ENCODE results near the gene RNASE9.
"Not testable (repeated sequence)": the region's sequence is repeated elsewhere in the genome, so short reads cannot be mapped to it uniquely, and the experiment has no call there.

RNASE9 gene

GRCh38 chr14:20560961-20561360 is at the start of gene RNASE9:
Gene RNASE9, minus strand, starts transcription at chr14:20561047.
- no peak for DNase-seq

- peak; percentile 94 for DNase-seq
These were observed 49.3 kb upstream of the RNASE9 start for GRCh38 chr14:20610002-20610765.

GRCh38 chr14:20609215-20610001 is 48.6 kb upstream of the RNASE9 start:
- peak; percentile 97 for DNase-seq

GRCh38 chr14:20608383-20609110 is 47.7 kb upstream of the RNASE9 start:
- DNase-seq, result no peak

GRCh38 chr14:20607617-20608016 is 46.8 kb upstream of the RNASE9 start:
- DNase-seq, result no peak

GRCh38 chr14:20606902-20607242 is 46.0 kb upstream of the RNASE9 start:
- no peak for DNase-seq

GRCh38 chr14:20606190-20606901 is 45.5 kb upstream of the RNASE9 start:
- peak; percentile 38 for DNase-seq

DNA sequence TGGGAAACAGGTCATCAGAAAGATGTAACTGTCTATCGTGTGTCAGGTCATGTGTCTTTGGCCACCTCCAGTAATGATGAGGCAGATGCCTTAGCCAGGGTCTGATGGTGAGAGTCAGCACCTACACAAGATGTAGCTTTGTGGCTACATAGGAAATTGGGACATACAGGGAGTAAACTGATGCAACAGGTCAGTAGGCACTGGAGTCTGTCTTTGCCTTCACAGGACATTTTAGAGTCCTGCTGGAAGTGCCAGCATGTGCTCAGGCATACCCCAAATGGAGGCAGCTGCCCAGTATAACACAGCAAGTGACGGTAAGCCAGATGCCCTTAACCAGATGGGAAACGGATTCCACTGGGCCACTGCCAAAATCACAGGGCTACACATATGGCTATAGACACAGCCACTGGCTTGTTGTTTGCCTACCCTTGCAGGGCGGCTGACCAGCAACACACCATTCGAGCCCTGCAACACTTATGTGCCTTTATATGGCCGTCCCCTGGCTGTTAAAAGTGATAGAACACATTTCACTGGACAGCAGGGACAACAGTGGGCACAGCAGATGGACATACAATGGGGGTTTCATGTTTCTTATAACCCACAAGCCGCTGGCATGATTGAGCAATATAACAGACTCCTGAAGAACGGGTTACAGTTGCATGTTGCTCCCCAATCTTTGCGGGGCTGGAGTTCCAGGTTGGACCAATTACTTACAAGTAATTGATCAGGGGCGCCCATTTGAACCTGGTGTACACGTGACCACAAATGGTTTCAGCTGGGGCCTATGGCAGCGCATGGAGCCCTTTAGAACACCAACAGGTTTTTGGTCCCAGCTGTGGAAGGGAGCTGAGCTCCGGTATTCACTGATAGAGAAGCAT is 43.2 kb upstream of the RNASE9 start:
- no peak for DNase-seq

GRCh38 chr14:20602583-20602982 is 41.7 kb upstream of the RNASE9 start:
- no peak for DNase-seq

DNA sequence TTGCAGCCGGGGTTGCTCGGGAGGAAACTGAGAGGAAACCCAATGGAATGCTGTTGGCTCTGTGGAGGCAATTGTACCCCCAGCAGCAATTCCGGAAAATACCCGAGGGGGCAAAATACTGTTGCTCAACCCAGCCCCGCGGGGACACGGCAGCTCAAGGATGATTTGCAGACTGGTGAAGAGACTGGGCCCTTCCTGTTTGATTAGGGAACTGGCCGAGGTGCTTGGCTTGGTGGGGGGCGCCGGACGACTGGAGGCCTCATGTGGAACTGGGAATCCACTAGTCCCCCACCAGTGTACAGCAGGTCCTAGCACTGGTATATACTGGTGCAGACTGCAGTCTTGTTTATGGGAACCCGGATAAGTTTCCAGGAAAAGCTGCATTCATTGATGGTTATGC is 40.7 kb upstream of the RNASE9 start:
- no peak for DNase-seq

DNA sequence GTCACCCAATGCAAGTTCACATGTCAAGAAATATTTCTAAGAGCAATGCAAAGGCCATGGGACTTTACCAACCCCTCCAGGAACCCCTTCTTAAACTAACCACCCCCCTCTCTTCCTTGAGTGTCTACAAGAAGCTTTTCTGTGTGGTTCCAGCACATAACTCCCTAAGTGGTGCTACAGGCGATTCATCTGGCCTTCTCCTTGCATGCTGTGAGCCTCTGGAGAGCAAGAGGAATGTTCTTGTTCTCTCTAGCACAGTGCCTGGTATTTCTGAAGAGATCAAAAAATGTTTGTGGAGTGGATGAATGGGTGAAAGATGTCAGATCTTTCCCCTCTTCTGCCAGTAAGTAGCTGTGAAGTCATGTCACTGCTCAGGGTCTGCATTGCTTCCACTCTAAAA is 36.3 kb upstream of the RNASE9 start:
- no peak for DNase-seq

- DNase-seq, result not testable (repeated sequence)
These were observed 34.9 kb upstream of the RNASE9 start for GRCh38 chr14:20595726-20596125.

DNA sequence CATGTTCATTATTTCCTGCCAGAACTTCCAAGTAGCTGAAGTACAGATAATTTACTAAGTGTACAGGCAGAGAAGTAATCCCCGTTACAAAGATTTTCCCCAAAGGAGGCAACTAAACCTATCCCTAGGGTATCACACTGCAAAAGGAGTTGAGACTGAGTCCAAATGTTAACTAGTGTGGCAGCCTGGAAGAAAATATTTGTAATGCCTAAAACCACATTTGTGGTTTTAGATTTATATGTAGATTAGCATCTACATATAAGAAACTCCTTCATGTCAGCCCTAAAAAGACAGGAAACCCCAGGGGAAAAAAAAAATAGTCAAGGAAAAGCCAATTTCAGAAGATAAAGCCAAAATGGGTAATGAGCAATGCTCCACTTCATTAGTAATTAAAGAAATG is 31.7 kb upstream of the RNASE9 start:
- no peak for DNase-seq

- no peak for DNase-seq
These were observed 30.4 kb upstream of the RNASE9 start, which contains the start of gene RNASE12 for GRCh38 chr14:20591235-20591634. Gene RNASE12, minus strand, starts transcription at chr14:20591376. Its CDS starts 653 bp downstream, at chr14:20590723.

DNA sequence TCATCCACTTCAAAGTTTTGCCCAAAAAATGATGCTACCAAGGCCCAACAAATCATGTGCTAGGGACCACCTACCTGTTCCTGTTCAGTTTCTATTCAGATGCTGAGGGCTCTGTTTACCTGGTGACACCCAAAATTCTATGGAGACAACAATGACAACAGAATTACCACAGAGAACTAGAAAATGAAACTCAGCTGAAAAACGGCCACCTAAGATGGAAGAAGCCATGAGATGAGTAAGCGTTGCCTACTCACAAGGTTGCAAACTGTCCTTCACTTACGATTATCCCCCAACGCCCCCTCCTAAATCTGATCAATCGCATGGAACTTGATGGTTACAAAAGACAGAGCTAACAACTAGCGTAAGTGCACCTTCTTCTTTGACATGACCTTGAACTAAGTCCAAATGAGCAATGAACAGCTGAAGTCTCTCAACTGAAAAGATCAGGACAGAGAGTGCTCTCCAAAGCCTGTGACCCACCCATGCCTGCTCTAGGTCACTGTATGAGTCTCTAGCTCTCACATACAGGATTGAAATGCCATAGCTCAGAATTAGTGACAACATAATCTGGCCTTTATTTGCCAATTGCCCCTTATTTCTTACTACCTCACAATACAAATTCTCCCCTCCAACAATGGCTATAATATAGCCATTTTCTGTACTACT is 26.8 kb upstream of the RNASE9 start, which contains the start of gene RNASE11:
Gene RNASE11, minus strand, starts transcription at position 513 of the 666 bp plus-strand sequence.
- DNase-seq, result no peak

- DNase-seq, result no peak
These were observed 23.1 kb upstream of the RNASE9 start for GRCh38 chr14:20583908-20584307.

DNA sequence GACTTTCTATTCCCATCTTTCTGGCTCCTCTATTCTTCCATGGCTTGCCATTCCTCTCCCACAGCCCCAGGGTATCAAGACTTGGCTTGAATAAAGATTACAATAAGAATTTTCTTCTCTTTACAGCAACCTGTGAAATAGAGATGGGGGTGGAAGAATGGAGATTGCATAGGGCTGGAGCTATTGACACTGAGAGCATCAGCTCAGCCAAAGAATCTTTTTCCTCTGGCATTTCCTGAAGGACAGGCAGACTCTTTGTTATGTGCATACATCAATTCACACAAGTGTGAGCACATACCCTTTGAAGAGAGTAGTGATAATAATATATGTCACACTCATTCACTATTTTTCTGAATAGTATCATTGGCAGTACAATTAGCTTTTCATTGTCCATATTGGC is 22.3 kb upstream of the RNASE9 start:
- DNase-seq, result no peak

DNA sequence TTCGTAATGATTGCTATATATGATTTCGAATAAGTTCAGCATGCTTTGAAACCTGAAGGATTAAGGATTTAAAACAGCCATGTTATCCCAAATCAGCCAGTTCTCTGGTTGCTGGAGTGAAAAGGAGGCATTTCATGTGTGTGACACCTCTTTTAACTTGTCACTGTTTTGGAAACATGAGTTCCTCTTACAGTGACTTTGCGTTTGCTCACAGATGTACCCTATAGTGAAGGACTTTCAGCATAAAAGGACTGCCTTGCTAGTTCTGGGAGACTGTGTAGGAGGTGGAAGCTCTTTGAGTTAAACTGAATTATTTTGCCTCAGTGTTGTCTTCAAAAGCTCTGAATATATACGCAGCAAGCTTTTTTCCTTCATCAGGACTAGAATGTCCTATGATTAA is 19.4 kb upstream of the RNASE9 start:
- no peak for DNase-seq

DNA sequence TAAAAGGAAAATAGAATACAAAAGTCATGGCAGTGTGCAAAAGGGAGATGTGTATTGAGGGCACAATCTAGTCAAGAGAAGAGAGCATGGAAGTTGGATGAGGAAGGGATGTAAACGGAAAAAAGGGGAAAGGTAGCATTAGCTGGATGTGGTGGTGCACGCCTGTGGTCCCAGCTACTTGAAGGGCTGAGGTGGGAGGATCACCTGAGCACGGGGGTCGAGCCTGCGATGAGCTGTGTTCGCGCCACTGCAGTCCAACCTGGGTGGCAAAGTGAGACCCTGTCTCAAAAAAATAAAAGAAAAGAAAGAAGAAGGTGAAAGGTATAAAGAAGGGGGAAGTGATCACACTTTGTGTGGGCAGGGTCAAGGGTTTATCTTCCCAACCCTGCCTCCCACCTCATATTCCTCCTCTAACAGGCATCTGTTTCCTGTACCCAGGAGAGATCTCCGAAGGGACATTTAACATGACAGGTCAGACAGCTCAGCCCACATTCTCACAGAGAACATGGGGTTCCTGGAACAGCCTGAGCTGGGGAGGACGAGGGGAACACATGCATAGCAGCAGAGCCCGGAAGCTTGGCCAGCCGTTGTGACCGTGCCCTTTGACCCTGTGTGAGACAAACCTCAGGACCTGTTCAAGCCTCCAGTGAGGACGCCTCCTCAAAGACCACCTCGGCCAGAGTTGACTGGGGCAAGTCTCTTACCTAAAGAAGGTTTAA is 18.1 kb upstream of the RNASE9 start:
- DNase-seq, result no peak

DNA sequence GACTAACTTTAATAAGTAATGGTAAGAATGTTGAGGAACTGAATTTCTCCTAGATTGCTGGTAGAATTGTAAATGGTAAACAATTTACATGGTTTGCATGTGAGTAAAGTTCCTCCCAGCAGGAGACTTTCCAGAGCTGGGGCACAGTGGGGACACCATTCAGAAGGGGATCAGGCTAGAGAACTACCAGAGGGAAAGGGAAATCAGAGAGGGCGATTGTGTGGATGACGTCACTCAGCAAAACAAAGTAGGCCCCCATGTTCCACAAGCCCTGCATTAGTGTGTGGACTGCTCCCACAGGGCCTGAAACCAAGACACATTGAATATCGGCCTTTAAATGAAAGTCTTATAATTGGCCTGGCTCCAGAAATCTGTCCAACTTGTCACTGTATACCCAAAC is 17.5 kb upstream of the RNASE9 start:
- no peak for DNase-seq

Data from eye (tissue), 1 donor.